Adrenal gland (tissue), 5 donors: ENCODE results near the gene CCDC97.

Experiments used
- POLR2A ChIP-seq, 2 donors: fragments of 450-650 bp; IDR thresholded peaks; one replicate each; pipeline ENCODE4 v1.6.1; 2017; ENCODE audit warnings: antibody characterized with exemption in 2 of 2, mild to moderate bottlenecking in 2 of 2, moderate library complexity in 1 of 2
- TF ChIP-seq, protein P1 (sequence below), 6 experiments: fragments of 450-650 bp in 4 of 6; fragments of 200-600 bp in 2 of 6; sonication (generic) in 1 of 6; IDR thresholded peaks; 1 replicate in 5 of 6; 2 replicates in 1 of 6; pipeline versions ENCODE4 v1.5.1 to v1.8.0; 2016 to 2021; ENCODE audit warnings: antibody characterized with exemption in 6 of 6, mild to moderate bottlenecking in 2 of 6, moderate library complexity in 1 of 6
- donor health status: DM: no; HTN: no; CAD: no.

- TF ChIP-seq, protein P1, sequence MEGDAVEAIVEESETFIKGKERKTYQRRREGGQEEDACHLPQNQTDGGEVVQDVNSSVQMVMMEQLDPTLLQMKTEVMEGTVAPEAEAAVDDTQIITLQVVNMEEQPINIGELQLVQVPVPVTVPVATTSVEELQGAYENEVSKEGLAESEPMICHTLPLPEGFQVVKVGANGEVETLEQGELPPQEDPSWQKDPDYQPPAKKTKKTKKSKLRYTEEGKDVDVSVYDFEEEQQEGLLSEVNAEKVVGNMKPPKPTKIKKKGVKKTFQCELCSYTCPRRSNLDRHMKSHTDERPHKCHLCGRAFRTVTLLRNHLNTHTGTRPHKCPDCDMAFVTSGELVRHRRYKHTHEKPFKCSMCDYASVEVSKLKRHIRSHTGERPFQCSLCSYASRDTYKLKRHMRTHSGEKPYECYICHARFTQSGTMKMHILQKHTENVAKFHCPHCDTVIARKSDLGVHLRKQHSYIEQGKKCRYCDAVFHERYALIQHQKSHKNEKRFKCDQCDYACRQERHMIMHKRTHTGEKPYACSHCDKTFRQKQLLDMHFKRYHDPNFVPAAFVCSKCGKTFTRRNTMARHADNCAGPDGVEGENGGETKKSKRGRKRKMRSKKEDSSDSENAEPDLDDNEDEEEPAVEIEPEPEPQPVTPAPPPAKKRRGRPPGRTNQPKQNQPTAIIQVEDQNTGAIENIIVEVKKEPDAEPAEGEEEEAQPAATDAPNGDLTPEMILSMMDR (IDR thresholded peaks at IDR 0.05): no peak
- TF ChIP-seq POLR2A (IDR thresholded peaks at IDR 0.05): no peak
These were observed 48.3 kb upstream of the CCDC97 start for GRCh38 chr19:41261474-41262190.
